H9 (cell line): ENCODE measurements around the gene FAM120A. TPM values are rescaled to one million over a fixed set of nuclear protein-coding genes. Genes with fewer than 3 reads are reported as not detected.

Source experiments
- DNase-seq: peaks from one replicate; pipeline ENCODE4 v3.0.0-alpha.2; 2017
- H2AFZ ChIP-seq: one replicate; pipeline ENCODE4 v1.6.1; 2013; ENCODE audit warnings: mild to moderate bottlenecking, low read length, control low read depth, moderate library complexity
- H2AK5ac ChIP-seq: 2 replicates; pipeline ENCODE4 v1.6.1; 2013; ENCODE audit warnings: low read length, control low read depth, mixed read lengths; ENCODE audit not compliant: insufficient read length
- H2BK120ac ChIP-seq: one replicate; pipeline ENCODE4 v1.6.1; 2013; ENCODE audit warnings: low read depth, mild to moderate bottlenecking, low read length, control low read depth, inconsistent platforms; ENCODE audit not compliant: poor library complexity, severe bottlenecking
- H2BK12ac ChIP-seq: 2 replicates; pipeline ENCODE4 v1.6.1; 2013; ENCODE audit warnings: low read length, control low read depth, mixed read lengths, low read depth; ENCODE audit not compliant: insufficient read length
- H2BK15ac ChIP-seq: 2 replicates; pipeline ENCODE4 v1.6.1; 2013; ENCODE audit warnings: low read depth, low read length, control low read depth
- H2BK20ac ChIP-seq: one replicate; pipeline ENCODE4 v1.6.1; 2013; ENCODE audit warnings: low read depth, mild to moderate bottlenecking, low read length, control low read depth, inconsistent platforms; ENCODE audit not compliant: poor library complexity, severe bottlenecking
- H2BK5ac ChIP-seq: 2 replicates; pipeline ENCODE4 v1.6.1; 2013; ENCODE audit warnings: low read length, control low read depth, mixed read lengths; ENCODE audit not compliant: insufficient read length
- H3K14ac ChIP-seq: 2 replicates; pipeline ENCODE4 v1.6.1; 2013; ENCODE audit warnings: low read length, control low read depth; ENCODE audit not compliant: insufficient read depth
- H3K18ac ChIP-seq: 2 replicates; pipeline ENCODE4 v1.6.1; 2013; ENCODE audit warnings: low read depth, mild to moderate bottlenecking, mixed read lengths, low read length, control low read depth; ENCODE audit not compliant: insufficient read length
- H3K23ac ChIP-seq: 2 replicates; pipeline ENCODE4 v1.6.1; 2013; ENCODE audit warnings: low read length, control low read depth, mixed read lengths, low read depth; ENCODE audit not compliant: insufficient read length
- H3K23me2 ChIP-seq: 2 replicates; pipeline ENCODE4 v1.6.1; 2013; ENCODE audit warnings: low read depth, mild to moderate bottlenecking, mixed read lengths, low read length, control low read depth; ENCODE audit not compliant: insufficient read length, poor library complexity, severe bottlenecking
- H3K27ac ChIP-seq: 2 replicates; pipeline ENCODE4 v1.5.1; 2013; ENCODE audit warnings: low read length, control low read depth, mixed read lengths, low read depth; ENCODE audit not compliant: insufficient read length
- H3K27me3 ChIP-seq: 2 replicates; pipeline ENCODE4 v1.6.1; 2013; ENCODE audit warnings: low read length, control low read depth, inconsistent platforms; ENCODE audit not compliant: insufficient read depth
- H3K4ac ChIP-seq: 2 replicates; pipeline ENCODE4 v1.6.1; 2013; ENCODE audit warnings: low read depth, mild to moderate bottlenecking, control low read depth, inconsistent platforms, low read length, moderate library complexity
- H3K4me1 ChIP-seq: 2 replicates; pipeline ENCODE4 v1.6.1; 2013; ENCODE audit warnings: low read length, control low read depth, inconsistent platforms; ENCODE audit not compliant: insufficient read depth
- H3K4me2 ChIP-seq: 2 replicates; pipeline ENCODE4 v1.6.1; 2013; ENCODE audit warnings: low read length, control low read depth, mixed read lengths; ENCODE audit not compliant: insufficient read length, insufficient read depth
- H3K56ac ChIP-seq: 2 replicates; pipeline ENCODE4 v1.6.1; 2013; ENCODE audit warnings: low read depth, mild to moderate bottlenecking, mixed read lengths, low read length, control low read depth; ENCODE audit not compliant: insufficient read length
- H3K79me1 ChIP-seq: 2 replicates; pipeline ENCODE4 v1.6.1; 2013; ENCODE audit warnings: low read depth, mild to moderate bottlenecking, moderate library complexity, low read length, control low read depth, inconsistent platforms; ENCODE audit not compliant: insufficient read depth, poor library complexity, severe bottlenecking
- H3K79me2 ChIP-seq: 2 replicates; pipeline ENCODE4 v1.6.1; 2013; ENCODE audit warnings: low read length, control low read depth, inconsistent platforms; ENCODE audit not compliant: insufficient read depth
- H3K9ac ChIP-seq: 2 replicates; pipeline ENCODE4 v1.6.1; 2013; ENCODE audit warnings: low read length, control low read depth, mixed read lengths; ENCODE audit not compliant: insufficient read length; ENCODE audit errors: extremely low read depth
- H3K9me3 ChIP-seq: one replicate; pipeline ENCODE4 v1.6.1; 2013; ENCODE audit warnings: low read depth, low read length, inconsistent platforms; ENCODE audit not compliant: control insufficient read depth
- H3T11ph ChIP-seq: one replicate; pipeline ENCODE4 v1.6.1; 2013; ENCODE audit warnings: mild to moderate bottlenecking, low read length, control low read depth, inconsistent platforms
- H4K20me1 ChIP-seq: one replicate; pipeline ENCODE4 v1.6.1; 2013; ENCODE audit not compliant: control insufficient read depth, insufficient read length, insufficient read depth
- H4K5ac ChIP-seq: 2 replicates; pipeline ENCODE4 v1.6.1; 2013; ENCODE audit warnings: low read depth, mild to moderate bottlenecking, mixed read lengths, low read length, control low read depth; ENCODE audit not compliant: insufficient read length
- H4K8ac ChIP-seq: replicated peaks from 2 replicates; pipeline ENCODE4 v1.6.1; 2013; ENCODE audit warnings: low read length, control low read depth, mixed read lengths, low read depth; ENCODE audit not compliant: insufficient read length
- H4K91ac ChIP-seq: 2 replicates; pipeline ENCODE4 v1.6.1; 2013; ENCODE audit warnings: low read depth, mild to moderate bottlenecking, moderate library complexity, mixed read lengths, low read length, control low read depth; ENCODE audit not compliant: insufficient read length
- H3K27ac Mint-ChIP-seq, 3 experiments: 2 replicates in 2 of 3; 3 replicates in 1 of 3; pipeline ENCODE4 v1.8.0; 2020 to 2021; ENCODE audit warnings: mixed read lengths in 3 of 3, mild to moderate bottlenecking in 1 of 3, moderate library complexity in 1 of 3
- H3K27me3 Mint-ChIP-seq: 2 replicates; pipeline ENCODE4 v1.8.0; 2021; ENCODE audit warnings: low read depth, mild to moderate bottlenecking, moderate library complexity, mixed read lengths
- H3K36me3 Mint-ChIP-seq, 3 experiments: 2 replicates in 2 of 3; 3 replicates in 1 of 3; pipeline ENCODE4 v1.8.0; 2020 to 2021; ENCODE audit warnings: low read depth in 3 of 3, mixed read lengths in 3 of 3; ENCODE audit not compliant: insufficient read depth in 1 of 3
- H3K4me1 Mint-ChIP-seq, 2 experiments: 2 replicates each; pipeline ENCODE4 v1.8.0; 2020; ENCODE audit warnings: mixed read lengths in 2 of 2
- H3K4me3 Mint-ChIP-seq, 2 experiments: 2 replicates in 1 of 2; 3 replicates in 1 of 2; pipeline ENCODE4 v1.8.0; 2020 to 2021; ENCODE audit warnings: mild to moderate bottlenecking in 2 of 2, mixed read lengths in 2 of 2, moderate library complexity in 1 of 2
- H3K9me3 Mint-ChIP-seq, 2 experiments: 2 replicates in 1 of 2; 3 replicates in 1 of 2; pipeline ENCODE4 v1.8.0; 2020; ENCODE audit warnings: mild to moderate bottlenecking in 2 of 2, mixed read lengths in 2 of 2, moderate library complexity in 1 of 2
- WGBS: extraction: QIAGEN DNeasy Blood & Tissue Kit; methylation state at CpG from one replicate; pipeline ENCODE4 v1.1.7; 2013; ENCODE audit warnings: missing lambda C conversion rate, low lambda C conversion rate, mixed read lengths; ENCODE audit not compliant: insufficient read length; ENCODE audit errors: extremely low coverage; 5-methylcytosine and 5-hydroxymethylcytosine counted together
- total RNA-seq: library from RNA; stranded (reverse); gene quantifications from 2 replicates; pipeline ENCODE4 v1.2.1, GENCODE V29; 2021
- TF ChIP-seq, protein P1 (sequence below): fragments of 200-600 bp; sonication (generic); conservative IDR thresholded peaks from 3 replicates; pipeline ENCODE4 v1.8.0; 2021; ENCODE audit warnings: antibody characterized with exemption, mild to moderate bottlenecking

The FAM120A gene
- total RNA-seq, 1 experiment from 2014 or later: 57.7 TPM

GRCh38 chr9:93549611-93550010 lies 98.1 kb downstream of the FAM120A start:
- no peak overlapping the region for H3K18ac ChIP-seq
- no CpG with 5 or more reads among the region's 5 CpGs for WGBS
- no peak overlapping the region for H3K4ac ChIP-seq
- H2BK15ac ChIP-seq: no peak overlapping the region
- no peaks in the 10 kb centered on the region for H3K23me2 ChIP-seq
- Mint-ChIP-seq H3K4me3 (no peak overlapping the region), H3K4me1 (peaks cover 10% of the 10 kb centered on the region in 2 experiments), H3K27me3 (no peaks in the 10 kb centered on the region), H3K36me3 (peaks cover 17 to 70% (median 39%) of the 10 kb centered on the region in 3 experiments; a peak in 6 of 7 replicates), H3K27ac (peak overlapping the region in 2 of 3 experiments; percentile 29 to 84; a peak in 3 of 7 replicates), H3K9me3 (no peaks in the 10 kb centered on the region)
- no peaks in the 10 kb centered on the region for H4K20me1 ChIP-seq
- H3K56ac ChIP-seq: no peak overlapping the region
- H2BK120ac ChIP-seq: no peak overlapping the region
- no peak overlapping the region for H2BK20ac ChIP-seq
- H3K14ac ChIP-seq: no peak overlapping the region
- H3K9ac ChIP-seq: no peak overlapping the region
- H2BK5ac ChIP-seq: no peak overlapping the region
- H3K4me1 ChIP-seq: no peaks in the 10 kb centered on the region
- no peak overlapping the region for H3T11ph ChIP-seq
- no peaks in the 10 kb centered on the region for H3K79me1 ChIP-seq
- no peaks in the 10 kb centered on the region for H3K79me2 ChIP-seq
- H3K27me3 ChIP-seq: no peaks in the 10 kb centered on the region
- H3K9me3 ChIP-seq: no peaks in the 10 kb centered on the region
- no peak overlapping the region for H3K27ac ChIP-seq
- TF ChIP-seq, protein P1, sequence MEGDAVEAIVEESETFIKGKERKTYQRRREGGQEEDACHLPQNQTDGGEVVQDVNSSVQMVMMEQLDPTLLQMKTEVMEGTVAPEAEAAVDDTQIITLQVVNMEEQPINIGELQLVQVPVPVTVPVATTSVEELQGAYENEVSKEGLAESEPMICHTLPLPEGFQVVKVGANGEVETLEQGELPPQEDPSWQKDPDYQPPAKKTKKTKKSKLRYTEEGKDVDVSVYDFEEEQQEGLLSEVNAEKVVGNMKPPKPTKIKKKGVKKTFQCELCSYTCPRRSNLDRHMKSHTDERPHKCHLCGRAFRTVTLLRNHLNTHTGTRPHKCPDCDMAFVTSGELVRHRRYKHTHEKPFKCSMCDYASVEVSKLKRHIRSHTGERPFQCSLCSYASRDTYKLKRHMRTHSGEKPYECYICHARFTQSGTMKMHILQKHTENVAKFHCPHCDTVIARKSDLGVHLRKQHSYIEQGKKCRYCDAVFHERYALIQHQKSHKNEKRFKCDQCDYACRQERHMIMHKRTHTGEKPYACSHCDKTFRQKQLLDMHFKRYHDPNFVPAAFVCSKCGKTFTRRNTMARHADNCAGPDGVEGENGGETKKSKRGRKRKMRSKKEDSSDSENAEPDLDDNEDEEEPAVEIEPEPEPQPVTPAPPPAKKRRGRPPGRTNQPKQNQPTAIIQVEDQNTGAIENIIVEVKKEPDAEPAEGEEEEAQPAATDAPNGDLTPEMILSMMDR: no peak
- H2AK5ac ChIP-seq: no peak overlapping the region
- H4K8ac ChIP-seq: no peak overlapping the region
- no peak overlapping the region for H2BK12ac ChIP-seq
- no peak for DNase-seq
- H2AFZ ChIP-seq: no peak overlapping the region
- H4K5ac ChIP-seq: no peak overlapping the region
- H4K91ac ChIP-seq: no peak overlapping the region
- H3K4me2 ChIP-seq: no peak overlapping the region
- H3K23ac ChIP-seq: no peak overlapping the region
